Measurements from ENCODE around the gene RAB38. TPM values are rescaled to one million over a fixed set of nuclear protein-coding genes. Genes with fewer than 3 reads are reported as not detected.

The RAB38 gene
- total RNA-seq (2014; rRNA removed), result not detected in 2 replicates
- polyA plus RNA-seq (2012), result 0.06 TPM

DNA sequence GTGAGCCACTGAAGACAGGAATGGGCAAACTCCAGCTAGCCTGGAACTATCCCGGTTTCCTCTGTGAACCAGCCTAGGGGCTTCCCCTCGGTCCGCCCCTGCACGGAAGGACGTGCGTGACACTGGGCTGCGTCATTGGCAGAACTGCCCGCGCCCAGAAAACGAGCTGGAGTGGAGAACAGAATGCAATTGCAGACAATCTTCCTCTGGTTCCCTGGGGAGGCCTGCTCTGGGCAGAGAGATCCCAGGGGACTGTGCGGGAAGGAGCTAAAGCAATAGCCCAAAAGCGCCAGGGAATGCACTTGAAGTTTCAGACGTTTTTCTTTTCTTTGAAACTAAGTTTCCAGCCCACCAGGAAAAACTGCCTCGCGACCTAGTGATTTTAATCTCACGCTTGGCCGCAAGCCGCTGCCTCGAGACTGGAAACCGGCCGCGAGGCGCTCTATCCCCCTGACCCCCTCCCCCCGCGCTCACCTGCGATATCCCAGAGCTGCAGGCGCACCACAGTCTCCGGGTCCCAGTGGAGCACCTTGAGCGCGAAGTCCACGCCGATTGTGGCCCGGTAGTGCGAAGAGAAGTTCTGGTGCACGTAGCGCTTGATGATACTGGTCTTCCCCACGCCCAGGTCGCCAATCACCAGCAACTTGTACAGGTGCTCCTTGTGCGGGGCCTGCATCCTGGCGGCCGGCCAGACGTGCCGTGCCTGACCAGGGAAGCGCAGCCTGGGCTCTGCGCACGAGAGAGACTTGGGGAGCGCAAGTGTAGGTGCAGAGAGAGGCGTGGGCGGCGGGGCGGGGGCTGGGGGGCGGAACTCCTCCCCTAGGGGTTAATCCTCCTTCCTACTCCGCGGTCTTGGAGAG, at the start of gene RAB38:
RAB38 (minus strand) TSS at position 735 of the 860 bp plus-strand sequence; CDS start at position 676, 59 bp downstream.
- peak; percentile 18 for DNase-seq (ENCODE audit: low read depth)

GRCh38 chr11:88213406-88213805, 38.2 kb upstream of the RAB38 start:
- no peak for DNase-seq (ENCODE audit: low read depth)

DNA sequence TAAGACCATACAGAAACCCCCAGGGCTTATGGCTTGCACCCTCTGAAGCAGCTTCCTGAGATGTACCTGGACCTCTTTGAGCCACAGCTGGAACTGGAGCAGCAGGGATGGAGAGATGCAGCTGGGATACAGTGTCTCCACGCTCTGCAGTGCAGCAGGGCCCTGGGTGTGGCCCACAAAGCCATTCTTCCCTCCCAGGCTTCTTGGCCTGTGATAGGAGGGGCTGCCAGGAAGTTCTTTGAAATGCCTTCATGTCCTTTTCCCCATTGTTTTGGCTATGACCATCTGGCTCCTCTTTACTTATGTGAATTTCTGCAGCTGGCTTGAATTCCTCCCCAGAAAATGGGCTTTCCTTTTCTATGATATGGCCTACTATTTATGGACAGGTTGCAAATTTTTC, 37.1 kb upstream of the RAB38 start:
- DNase-seq (ENCODE audit: low read depth), result no peak

GRCh38 chr11:88208745-88209144, 33.5 kb upstream of the RAB38 start:
- DNase-seq (ENCODE audit: low read depth), result no peak

- no peak for DNase-seq (ENCODE audit: low read depth)
Measured at GRCh38 chr11:88206751-88207150, 31.5 kb upstream of the RAB38 start.

GRCh38 chr11:88204353-88204752, 29.1 kb upstream of the RAB38 start:
- DNase-seq (ENCODE audit: low read depth), result no peak

DNA sequence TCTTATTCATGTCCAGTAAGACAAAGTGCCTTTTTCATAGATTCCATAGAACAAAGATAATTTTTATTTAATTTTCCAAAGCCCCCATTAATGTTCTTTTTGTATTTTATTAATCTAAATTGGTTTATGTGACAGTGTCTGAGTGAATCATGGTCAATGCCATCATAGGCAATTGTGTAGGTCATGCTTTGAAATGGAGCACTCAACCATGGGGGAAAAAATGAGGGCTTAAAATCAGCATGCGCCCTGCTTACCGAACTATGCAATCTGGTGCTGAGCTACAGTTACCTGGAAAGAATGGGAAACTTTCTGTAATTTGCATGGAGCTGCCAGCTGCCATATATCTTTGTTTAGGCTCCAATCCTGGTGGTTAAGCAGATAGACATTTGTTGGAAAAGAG, 28.4 kb upstream of the RAB38 start:
- no peak for DNase-seq (ENCODE audit: low read depth)

GRCh38 chr11:88202498-88202897, 27.3 kb upstream of the RAB38 start:
- DNase-seq (ENCODE audit: low read depth), result no peak

DNA sequence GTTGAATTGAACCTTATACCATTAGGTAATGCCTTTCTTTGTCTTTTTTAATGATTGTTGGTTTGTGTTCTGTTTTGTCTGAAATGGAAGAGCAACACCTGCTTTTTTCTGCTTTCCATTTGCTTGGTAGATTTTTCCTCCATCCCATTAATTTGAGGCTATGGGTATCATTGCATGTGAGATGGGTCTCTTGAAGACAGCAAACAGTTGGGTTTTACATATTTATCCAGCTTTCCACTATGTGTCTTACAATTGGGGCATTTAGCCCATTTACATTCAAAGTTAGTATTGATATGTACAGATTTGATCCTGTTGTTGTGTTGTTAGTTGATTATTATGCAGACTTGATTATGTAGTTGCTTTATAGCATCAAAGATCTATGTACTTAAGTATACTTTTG, 21.1 kb upstream of the RAB38 start:
- DNase-seq (ENCODE audit: low read depth), result no peak

DNA sequence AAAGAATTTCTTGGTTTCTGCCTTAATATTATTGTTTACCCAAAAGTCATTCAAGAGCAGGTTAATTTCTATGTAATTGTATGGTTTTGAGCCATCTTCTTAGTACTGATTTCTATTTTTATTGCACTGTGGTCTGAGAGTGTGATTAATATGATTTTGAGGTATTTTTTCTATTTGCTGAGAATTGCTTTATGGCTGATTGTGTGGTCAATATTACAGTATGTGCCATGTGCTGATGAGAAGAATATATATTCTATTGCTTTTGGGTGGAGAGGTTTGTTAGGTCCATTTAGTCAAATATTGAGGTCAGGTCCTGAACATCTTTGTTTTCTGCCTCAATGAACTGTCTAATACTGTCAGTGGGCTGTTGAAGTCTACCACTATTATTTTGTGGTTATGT, 20.7 kb upstream of the RAB38 start:
- no peak for DNase-seq (ENCODE audit: low read depth)

GRCh38 chr11:88194990-88195389, 19.7 kb upstream of the RAB38 start:
- no peak for DNase-seq (ENCODE audit: low read depth)

- DNase-seq (ENCODE audit: low read depth), result no peak
Measured at GRCh38 chr11:88193278-88193677, 18.0 kb upstream of the RAB38 start.

- DNase-seq (ENCODE audit: low read depth), result no peak
Measured at GRCh38 chr11:88188932-88189253, 13.7 kb upstream of the RAB38 start.

DNA sequence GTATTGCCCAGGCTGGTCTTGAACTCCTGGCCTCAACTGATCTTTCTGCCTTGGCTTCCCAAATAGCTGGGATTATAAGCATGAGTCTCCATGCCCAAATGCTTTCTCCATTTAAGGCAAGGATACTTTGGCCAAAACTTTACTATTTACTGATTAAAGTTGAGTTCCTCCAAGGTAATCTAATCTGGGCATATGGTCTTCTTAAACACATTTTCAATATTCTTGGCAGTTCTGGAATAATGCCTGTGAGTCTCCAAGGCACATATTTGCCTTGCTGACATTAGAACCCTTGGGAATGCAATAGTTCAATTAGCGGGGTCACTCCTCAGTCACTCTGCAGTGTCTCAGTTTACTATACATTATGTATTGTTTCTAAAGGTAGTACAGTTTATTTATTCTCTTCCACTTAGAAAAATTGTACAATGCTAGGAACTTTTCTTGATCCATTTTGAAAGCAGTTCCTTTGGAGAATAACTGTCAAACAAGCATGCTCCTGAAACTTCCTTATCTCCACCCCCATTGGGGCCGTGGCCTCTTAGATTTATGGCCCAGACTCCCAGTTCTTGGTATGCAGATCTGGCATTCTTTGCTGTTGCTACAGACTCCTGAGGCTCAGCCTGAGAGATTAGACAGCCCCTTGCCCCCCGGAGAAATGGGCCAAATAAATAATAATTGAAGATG, 13.1 kb upstream of the RAB38 start:
- DNase-seq (ENCODE audit: low read depth), result no peak

DNA sequence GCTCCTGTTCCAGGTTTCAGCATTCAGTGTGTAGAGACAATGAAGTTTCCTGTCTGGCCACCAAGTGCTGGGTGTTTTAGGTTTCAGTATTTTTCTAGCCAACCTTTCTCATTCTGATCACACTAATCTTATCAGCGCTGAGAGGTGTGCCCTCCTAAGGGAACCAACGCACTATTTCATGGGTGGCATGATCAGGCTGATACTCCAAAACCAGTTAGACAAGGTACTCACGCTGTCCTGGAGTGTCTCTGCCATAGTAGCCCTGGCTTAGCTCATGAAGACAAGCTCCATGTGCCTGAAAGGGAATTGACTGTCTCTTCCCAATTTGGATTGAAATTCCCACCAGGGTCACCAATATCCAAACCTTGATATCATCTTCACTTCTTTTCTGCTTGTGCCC, 8.0 kb upstream of the RAB38 start:
- no peak for DNase-seq (ENCODE audit: low read depth)

DNA sequence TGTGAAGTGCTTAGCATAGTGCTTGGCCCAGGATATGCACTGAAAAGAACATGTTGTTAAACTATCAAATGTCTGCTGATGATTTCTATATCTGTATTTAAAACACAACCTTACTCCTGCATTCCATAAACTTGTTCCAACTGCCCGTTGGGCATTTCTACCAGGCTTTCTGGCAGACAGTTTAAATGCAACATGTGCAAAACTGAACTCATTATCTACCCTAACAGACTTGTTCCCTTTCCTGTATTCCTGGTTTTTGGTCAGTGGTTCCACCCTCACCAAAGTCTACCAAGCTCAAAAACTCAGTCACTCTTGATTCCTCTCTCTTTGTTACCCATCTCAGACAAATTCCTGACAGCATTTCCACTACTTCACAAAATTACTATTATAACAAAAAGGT, 6.5 kb upstream of the RAB38 start:
- no peak for DNase-seq (ENCODE audit: low read depth)

- DNase-seq (ENCODE audit: low read depth), result no peak
Measured at GRCh38 chr11:88179971-88180629, 4.9 kb upstream of the RAB38 start.

DNA sequence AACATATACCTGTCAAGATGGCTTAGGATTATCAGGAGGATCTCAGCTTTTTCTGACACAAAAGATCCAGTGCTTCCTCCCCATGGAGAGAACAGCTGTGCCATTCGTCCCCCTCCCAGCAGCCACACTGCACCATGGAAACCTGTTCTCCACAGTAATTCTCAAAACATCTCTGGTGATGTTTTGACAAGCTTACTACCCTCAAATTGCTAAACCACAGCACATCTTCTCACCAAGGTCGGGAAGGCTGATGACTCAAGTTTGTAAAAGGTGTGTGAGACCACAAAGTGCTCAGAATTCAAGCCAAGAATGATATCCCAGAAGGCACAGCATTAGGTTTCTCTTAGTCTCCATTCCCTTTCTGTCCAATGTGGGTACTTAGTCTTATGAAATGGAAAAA, 3.9 kb upstream of the RAB38 start:
- peak; percentile 42 for DNase-seq (ENCODE audit: low read depth)

- no peak for DNase-seq (ENCODE audit: low read depth)
Measured at GRCh38 chr11:88178191-88178590, 2.9 kb upstream of the RAB38 start.

- DNase-seq (ENCODE audit: low read depth), result no peak
Measured at GRCh38 chr11:88175569-88176075, 379 bp upstream of the RAB38 start.

GRCh38 chr11:88173956-88174355, 1.3 kb downstream of the RAB38 start:
- DNase-seq (ENCODE audit: low read depth), result no peak

DNA sequence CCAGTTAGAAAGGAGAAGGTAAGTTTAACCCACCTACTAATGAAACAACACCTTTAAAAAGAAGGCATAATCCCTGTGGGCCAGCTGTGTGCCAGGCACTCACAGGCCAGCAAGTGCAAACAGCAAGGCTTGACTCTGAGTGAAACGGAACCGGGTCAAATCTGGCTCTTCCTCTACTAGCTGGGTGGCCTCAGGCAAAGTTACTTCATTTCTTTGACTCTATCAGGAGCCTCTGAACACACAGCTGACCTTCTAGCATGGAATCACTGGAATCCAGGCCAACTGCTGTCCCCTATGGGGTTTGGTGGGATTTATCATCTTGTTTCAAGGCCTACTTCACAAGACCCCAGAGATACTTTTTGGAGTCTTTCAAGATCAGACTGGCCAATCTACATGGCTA, 3.3 kb downstream of the RAB38 start:
- DNase-seq (ENCODE audit: low read depth), result no peak
